ENCODE data around the gene SPIN3. TPM values are rescaled to one million over a fixed set of nuclear protein-coding genes. Genes with fewer than 3 reads are reported as not detected.
A peak's percentile ranks its signal among the peaks of the same experiment; 100 is the strongest.

Gene SPIN3
- total RNA-seq (2021; ENCODE audit: unreplicated experiment) (13.8 TPM), Bru-seq, nascent RNA (percentile 83 among the genes with signal in this experiment), BruChase-seq, experiment 1, labeled RNA remaining after a 6-hour chase (percentile 94 among the genes with signal in this experiment), BruChase-seq, experiment 2, labeled RNA remaining after a 2-hour chase (percentile 94 among the genes with signal in this experiment)
- polyA plus RNA-seq (2012): 4.0 and 6.6 TPM in 2 replicates
- long read RNA-seq, full-length matches to known transcripts: 22 of 25 reads
- long read RNA-seq, partial matches to known transcripts: 1 of 25 reads
- long read RNA-seq, other reads (novel, unspliced or antisense): 2 of 25 reads

DNA sequence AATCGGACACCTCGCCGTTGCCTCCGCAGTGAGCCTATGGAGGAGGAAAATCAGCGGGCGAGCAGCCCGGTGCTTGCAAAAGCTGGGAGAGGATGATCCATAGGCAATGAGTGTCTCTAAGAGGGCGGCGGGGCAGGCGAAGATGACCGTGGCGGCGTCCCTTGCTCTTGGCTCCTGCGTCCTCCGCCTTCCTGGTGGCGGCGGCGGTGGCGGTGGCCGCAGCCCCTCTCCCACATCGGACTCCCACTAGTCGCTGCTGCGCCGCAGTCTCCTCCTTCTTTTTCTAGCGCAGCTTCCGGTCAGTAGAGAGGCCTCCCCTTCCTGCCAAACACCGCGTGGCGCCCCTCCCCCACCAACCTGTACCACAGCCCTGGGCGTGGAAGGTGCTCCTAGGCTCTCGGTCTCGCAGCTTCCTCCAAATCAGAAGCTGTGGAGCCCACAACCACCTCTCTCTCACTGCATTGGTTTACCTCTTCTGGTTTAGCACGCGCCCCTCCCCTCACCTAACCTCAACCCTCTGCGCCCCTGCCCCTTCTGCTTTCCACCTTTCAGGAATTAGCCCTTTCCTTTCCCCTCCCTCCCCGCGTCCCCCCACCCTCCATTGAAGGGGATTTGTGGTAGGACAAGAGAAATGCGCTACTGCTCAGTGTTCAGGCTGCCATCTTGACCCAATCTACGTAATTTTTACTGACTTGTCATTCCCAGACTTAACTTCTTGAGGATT is at the start of gene SPIN3:
Gene SPIN3 (minus strand): TSS at position 271 of the 724 bp plus-strand sequence. CDS start 594 bp downstream, outside the sequence.
- intact Hi-C loops (cut with micrococcal nuclease): loop anchor here (2.0 to 5.0 kb wide), 2 partner anchors 49 to 127 kb away; partner anchors contain the start of gene SPIN2B
- peak within 1 kb of the TSS; percentile 35 for H2AFZ ChIP-seq (ENCODE audit: low read depth, low read length, poor library complexity, severe bottlenecking)
- peak within 1 kb of the TSS; percentile 67 for H3K27ac ChIP-seq (ENCODE audit: low read depth, low read length)
- H3K36me3 ChIP-seq (ENCODE audit: control insufficient read depth in 1 of 2, insufficient read depth in 2 of 2, low read length in 2 of 2): peaks cover 0 to 4% of the 10 kb centered on the region in 2 experiments; a peak in 3 of 4 replicates
- H3K27me3 ChIP-seq (ENCODE audit: insufficient read depth, low read length): no peaks in the 10 kb centered on the region
- peak within 1 kb of the TSS; percentile 84 for H3K4me2 ChIP-seq (ENCODE audit: low read length)
- ChIA-PET CTCF (no interaction called here), RAD21 (ENCODE audit: low non-redundant PET in 1 of 2, low total read pairs in 2 of 2, uncharacterized antibody in 2 of 2, unreplicated experiment in 2 of 2) (no interaction called here), POLR2A (interaction anchor here (0.8 kb wide), 1 partner anchor 10 kb away, joined by 3 read pairs; no protein-coding TSS in a partner anchor)
- H3K4me1 ChIP-seq (ENCODE audit: control insufficient read depth in 1 of 2, insufficient read depth in 2 of 2, low read length in 2 of 2): peaks cover 0 to 16% of the 10 kb centered on the region in 2 experiments; a peak in 3 of 4 replicates
- TF ChIP-seq RAD21 (IDR thresholded peaks at IDR 0.05; ENCODE audit: low read depth) (no peak), POLR2A (IDR thresholded peaks at IDR 0.05; ENCODE audit: borderline replicate concordance, extremely low read depth, insufficient read depth, insufficient read length) (peak; percentile 61), EZH2phosphoT487 (IDR thresholded peaks at IDR 0.05; ENCODE audit: borderline replicate concordance) (no peak), TCF7L2 (IDR thresholded peaks at IDR 0.05; ENCODE audit: borderline replicate concordance, extremely low read depth, insufficient read depth, insufficient read length) (no peak), FOSL1 (IDR thresholded peaks at IDR 0.05; ENCODE audit: low read depth) (no peak), POLR2AphosphoS5 (IDR thresholded peaks at IDR 0.05; ENCODE audit: low read depth, low read length) (peak; percentile 87), SIN3A (IDR thresholded peaks at IDR 0.05; ENCODE audit: low read depth) (peak; percentile 38; the same call in 1 of the 2 replicates)
- TF ChIP-seq, protein P1, sequence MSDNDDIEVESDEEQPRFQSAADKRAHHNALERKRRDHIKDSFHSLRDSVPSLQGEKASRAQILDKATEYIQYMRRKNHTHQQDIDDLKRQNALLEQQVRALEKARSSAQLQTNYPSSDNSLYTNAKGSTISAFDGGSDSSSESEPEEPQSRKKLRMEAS (IDR thresholded peaks at IDR 0.05): peak; percentile 95
- TF ChIP-seq, protein P2, sequence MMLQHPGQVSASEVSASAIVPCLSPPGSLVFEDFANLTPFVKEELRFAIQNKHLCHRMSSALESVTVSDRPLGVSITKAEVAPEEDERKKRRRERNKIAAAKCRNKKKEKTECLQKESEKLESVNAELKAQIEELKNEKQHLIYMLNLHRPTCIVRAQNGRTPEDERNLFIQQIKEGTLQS (IDR thresholded peaks at IDR 0.05): no peak
- H3K79me2 ChIP-seq (ENCODE audit: insufficient read depth, low read length): peaks cover 12% of the 10 kb centered on the region; the same call in 1 of the 2 replicates
- peak within 1 kb of the TSS; percentile 59 to 80 for H3K4me3 ChIP-seq (replicated peaks in 1 of 2; ENCODE audit: low read depth in 1 of 2, low read length in 2 of 2)
- no peaks in the 10 kb centered on the region for H4K20me1 ChIP-seq (ENCODE audit: insufficient read depth)
- BruUV-seq (replicated peaks): no TSS peak
- ATAC-seq (peak; percentile 99), DNase-seq (ENCODE audit: low read depth, low spot score) (peak; percentile 73)
- H3K9me3 ChIP-seq (ENCODE audit: control insufficient read depth in 1 of 2, insufficient read depth in 1 of 2, low read depth in 1 of 2, low read length in 2 of 2): no peaks in the 10 kb centered on the region
- H3K9ac ChIP-seq (ENCODE audit: low read length): peak within 1 kb of the TSS; percentile 75
- no peaks in the 10 kb centered on the region for H3K9me2 ChIP-seq (ENCODE audit: insufficient read depth)
